ENCODE measurements around the gene VSIR. TPM values are rescaled to one million over a fixed set of nuclear protein-coding genes. Genes with fewer than 3 reads are reported as not detected.

The VSIR gene
- total and polyA plus RNA-seq, 10 of the 15 experiments (the other 5 are each of a cell fraction or from before 2014, with no cell fraction given), result 0.19 to 12.5 (median 6.7) TPM

DNA sequence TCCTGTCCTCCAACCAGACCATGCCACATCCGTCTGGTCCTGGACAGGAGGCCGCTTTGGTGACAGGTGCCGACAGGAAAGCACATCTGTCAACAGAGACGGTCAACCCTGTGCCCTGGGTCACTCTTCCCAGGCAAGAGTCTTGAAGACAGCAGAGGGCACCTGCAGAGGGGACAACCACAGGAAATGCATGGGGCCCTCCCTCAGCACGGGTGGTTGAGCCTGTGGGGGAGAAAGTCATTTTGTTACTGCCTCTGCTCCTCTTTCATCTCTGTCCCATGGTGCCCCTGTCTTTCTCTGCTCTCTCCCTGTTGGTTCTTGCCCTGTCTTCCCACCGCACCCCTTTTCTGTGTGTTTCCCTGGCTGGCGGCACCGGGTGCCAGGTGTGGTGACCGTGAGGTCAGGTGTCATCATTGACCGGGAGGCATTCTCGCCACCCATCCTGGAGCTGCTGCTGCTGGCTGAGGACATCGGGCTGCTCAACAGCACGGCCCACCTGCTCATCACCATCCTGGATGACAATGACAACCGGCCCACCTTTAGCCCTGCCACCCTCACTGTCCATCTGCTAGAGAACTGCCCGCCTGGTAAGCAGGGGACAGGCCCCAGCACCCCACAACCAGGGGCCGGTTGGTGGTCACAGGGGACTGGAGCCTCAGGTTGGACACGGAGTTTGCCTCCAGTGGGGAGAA, 17.6 kb upstream of the VSIR start (continued):
- TF ChIP-seq, protein P1, sequence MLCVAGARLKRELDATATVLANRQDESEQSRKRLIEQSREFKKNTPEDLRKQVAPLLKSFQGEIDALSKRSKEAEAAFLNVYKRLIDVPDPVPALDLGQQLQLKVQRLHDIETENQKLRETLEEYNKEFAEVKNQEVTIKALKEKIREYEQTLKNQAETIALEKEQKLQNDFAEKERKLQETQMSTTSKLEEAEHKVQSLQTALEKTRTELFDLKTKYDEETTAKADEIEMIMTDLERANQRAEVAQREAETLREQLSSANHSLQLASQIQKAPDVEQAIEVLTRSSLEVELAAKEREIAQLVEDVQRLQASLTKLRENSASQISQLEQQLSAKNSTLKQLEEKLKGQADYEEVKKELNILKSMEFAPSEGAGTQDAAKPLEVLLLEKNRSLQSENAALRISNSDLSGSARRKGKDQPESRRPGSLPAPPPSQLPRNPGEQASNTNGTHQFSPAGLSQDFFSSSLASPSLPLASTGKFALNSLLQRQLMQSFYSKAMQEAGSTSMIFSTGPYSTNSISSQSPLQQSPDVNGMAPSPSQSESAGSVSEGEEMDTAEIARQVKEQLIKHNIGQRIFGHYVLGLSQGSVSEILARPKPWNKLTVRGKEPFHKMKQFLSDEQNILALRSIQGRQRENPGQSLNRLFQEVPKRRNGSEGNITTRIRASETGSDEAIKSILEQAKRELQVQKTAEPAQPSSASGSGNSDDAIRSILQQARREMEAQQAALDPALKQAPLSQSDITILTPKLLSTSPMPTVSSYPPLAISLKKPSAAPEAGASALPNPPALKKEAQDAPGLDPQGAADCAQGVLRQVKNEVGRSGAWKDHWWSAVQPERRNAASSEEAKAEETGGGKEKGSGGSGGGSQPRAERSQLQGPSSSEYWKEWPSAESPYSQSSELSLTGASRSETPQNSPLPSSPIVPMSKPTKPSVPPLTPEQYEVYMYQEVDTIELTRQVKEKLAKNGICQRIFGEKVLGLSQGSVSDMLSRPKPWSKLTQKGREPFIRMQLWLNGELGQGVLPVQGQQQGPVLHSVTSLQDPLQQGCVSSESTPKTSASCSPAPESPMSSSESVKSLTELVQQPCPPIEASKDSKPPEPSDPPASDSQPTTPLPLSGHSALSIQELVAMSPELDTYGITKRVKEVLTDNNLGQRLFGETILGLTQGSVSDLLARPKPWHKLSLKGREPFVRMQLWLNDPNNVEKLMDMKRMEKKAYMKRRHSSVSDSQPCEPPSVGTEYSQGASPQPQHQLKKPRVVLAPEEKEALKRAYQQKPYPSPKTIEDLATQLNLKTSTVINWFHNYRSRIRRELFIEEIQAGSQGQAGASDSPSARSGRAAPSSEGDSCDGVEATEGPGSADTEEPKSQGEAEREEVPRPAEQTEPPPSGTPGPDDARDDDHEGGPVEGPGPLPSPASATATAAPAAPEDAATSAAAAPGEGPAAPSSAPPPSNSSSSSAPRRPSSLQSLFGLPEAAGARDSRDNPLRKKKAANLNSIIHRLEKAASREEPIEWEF (IDR thresholded peaks at IDR 0.05; ENCODE audit: insufficient replicate concordance, low read depth, low read length), result no peak
- TF ChIP-seq NR2F1 (conservative IDR thresholded peaks at IDR 0.05) (no peak), ZBTB11 (CRISPR knock-in tag; IDR thresholded peaks at IDR 0.05) (no peak), MTA3 (IDR thresholded peaks at IDR 0.05; ENCODE audit: borderline replicate concordance, low read length) (peak; percentile 29; the same call in 1 of the 2 replicates), HCFC1 (IDR thresholded peaks at IDR 0.05; ENCODE audit: low read length) (no peak), SMAD1 (IDR thresholded peaks at IDR 0.05; ENCODE audit: low read depth, partially characterized antibody) (no peak), PML (IDR thresholded peaks at IDR 0.05; ENCODE audit: low read length) (no peak), IKZF2 (IDR thresholded peaks at IDR 0.05) (no peak), CEBPZ (IDR thresholded peaks at IDR 0.05; ENCODE audit: low read depth, low read length) (no peak), TCF7 (IDR thresholded peaks at IDR 0.05; ENCODE audit: borderline replicate concordance) (no peak), BHLHE40 (IDR thresholded peaks at IDR 0.05; ENCODE audit: borderline replicate concordance in 1 of 2, low read depth in 2 of 2, low read length in 1 of 2) (0 out of 4 replicates have a peak, but pooled peaks of 1 of the 2 experiments have one; percentile 22), CBX5 (IDR thresholded peaks at IDR 0.05; ENCODE audit: low read depth) (no peak), CBX3 (IDR thresholded peaks at IDR 0.05; ENCODE audit: borderline replicate concordance, low read depth) (no peak), NFXL1 (IDR thresholded peaks at IDR 0.05; ENCODE audit: borderline replicate concordance) (no peak), HSF1 (IDR thresholded peaks at IDR 0.05; ENCODE audit: low read depth, low read length) (no peak), ZNF622 (IDR thresholded peaks at IDR 0.05) (no peak), CHD4 (IDR thresholded peaks at IDR 0.05) (no peak)
